NCI-H128 (cell line): ENCODE results near the gene TAF1.
"Not testable (repeated sequence)": the region's sequence is repeated elsewhere in the genome, so short reads cannot be mapped to it uniquely, and the experiment has no call there.

ENCODE experiments used
- DNase-seq: peaks from one replicate; lab custom pipeline; 2025; ENCODE audit not compliant: unreplicated experiment; lab: John Stamatoyannopoulos, UW

The TAF1 gene

DNA sequence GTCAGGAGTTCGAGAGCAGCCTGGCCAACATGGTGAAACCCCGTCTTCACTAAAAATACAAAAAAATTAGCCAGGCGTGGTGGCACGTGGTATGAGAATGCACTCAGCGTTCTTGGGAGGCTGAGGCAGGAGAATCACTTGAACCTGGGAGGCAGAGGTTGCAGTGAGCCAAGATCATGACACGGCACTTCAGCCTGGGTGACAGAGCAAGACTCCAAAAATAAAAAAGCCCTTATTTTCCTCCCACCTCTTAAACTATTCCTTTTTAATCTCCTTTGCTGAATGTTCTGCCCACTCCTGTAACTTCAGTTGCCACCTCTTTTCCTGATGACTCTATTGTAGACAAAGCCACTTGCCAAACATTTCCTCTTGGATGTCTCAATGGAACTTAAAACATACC, 72.6 kb downstream of the TAF1 start:
- no peak for DNase-seq

DNA sequence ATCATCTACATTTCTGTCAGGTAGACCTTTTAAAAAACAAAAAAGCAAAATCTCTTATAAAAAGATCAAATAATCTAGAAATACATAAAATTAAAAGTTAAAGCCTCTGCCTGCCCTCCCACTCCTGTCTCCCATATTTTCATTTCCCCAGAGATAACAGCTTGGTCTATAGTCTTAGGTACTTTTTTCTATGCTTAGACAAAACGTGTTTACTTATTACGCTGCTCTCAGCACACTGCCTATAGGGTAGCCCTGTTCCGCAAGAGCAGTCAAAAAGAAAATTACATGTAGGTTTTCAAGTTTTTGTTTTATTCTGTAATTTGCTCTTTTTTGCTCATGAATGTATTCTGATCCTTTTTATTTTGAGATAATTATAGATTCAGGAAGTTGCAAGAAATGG, 73.3 kb downstream of the TAF1 start:
- no peak for DNase-seq

DNA sequence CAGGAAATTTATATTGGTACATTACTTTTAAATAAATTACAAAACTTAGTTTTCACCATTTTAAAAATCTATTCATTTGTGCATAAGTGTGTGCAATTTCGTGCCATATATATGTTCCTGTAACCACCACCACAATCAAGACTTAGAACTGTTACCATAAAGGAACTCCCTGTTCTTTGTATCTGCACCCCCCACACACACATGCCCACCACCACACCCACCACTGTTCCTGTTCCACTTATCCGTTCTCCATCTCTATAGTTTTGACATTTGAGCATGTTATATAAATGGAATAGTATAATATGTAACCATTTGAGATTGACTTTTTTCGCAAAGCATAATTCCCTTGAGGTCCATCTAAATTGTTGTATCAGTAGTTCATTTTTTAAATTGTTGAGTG, 73.7 kb downstream of the TAF1 start:
- no peak for DNase-seq

DNA sequence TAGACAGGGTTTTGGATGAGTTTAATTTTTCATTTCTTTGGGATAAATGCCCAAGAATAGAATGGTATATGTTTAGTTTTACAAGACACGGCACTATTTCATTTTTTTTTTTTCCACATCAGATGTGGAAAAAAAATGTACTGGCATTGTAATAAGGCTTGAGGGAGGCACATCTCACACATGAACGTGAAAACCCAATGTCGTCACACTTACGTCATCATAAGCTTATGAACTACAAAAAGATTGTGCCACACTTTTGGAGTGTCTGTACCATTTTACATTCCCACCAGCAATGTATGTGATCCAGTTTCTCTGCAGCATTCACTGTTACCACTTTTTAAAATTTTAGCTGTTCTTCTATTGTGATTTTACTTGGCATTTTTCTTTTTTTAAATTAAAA, 74.2 kb downstream of the TAF1 start:
- no peak for DNase-seq

DNA sequence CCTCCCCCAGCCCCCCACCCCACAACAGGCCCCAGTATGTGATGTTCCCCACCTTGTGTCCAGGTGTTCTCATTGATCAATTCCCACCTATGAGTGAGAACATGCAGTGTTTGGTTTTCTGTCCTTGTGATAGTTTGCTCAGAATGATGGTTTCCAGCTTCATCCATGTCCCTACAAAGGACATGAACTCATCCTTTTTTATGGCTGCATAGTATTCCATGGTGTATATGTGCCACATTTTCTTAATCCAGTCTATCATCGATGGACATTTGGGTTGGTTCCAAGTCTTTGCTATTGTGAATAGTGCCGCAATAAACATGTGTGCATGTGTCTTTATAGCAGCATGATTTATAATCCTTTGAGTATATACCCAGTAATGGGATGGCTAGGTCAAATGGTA, 75.7 kb downstream of the TAF1 start:
- DNase-seq: not testable (repeated sequence)

DNA sequence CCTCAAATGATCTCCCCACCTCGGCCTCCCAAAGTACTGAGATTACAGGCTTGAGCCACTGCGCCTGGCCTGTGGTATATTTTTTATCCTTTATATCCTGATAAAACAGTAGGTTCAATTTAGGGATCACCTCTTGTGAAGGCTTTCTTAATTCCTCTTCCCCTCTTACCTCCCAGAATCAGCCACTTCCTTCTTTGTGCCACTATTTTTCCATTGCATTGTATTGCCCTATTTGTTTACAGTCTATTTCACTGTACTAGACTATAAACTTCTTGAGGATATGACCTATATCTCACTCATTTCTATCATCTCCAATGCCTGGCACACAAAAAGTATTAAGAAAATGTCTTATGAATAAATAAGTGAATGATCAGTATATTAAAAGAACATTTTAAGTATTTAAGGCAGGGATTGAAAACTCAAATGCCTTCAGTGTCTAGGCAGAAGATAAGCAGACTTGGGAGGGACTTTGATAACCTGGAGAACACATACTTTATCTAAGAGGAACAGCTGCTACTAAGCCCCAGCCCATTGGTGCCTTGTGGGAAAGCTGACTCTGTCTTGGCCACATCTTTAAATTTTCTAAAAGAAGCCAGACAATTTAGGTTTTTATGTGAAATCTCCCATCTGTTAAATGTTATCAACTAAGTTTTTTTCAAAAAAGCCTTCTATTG, 84.4 kb downstream of the TAF1 start:
- DNase-seq: no peak

DNA sequence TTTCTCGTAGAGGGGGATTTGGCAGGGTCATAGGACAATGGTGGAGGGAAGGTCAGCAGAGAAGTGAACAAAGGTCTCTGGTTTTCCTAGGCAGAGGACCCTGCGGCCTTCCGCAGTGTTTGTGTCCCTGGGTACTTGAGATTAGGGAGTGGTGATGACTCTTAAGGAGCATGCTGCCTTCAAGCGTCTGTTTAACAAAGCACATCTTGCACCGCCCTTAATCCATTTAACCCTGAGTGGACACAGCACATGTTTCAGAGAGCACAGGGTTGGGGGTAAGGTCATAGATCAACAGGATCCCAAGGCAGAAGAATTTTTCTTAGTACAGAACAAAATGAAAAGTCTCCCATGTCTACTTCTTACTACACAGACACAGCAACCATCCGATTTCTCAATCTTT, 85.4 kb downstream of the TAF1 start:
- DNase-seq: not testable (repeated sequence)

DNA sequence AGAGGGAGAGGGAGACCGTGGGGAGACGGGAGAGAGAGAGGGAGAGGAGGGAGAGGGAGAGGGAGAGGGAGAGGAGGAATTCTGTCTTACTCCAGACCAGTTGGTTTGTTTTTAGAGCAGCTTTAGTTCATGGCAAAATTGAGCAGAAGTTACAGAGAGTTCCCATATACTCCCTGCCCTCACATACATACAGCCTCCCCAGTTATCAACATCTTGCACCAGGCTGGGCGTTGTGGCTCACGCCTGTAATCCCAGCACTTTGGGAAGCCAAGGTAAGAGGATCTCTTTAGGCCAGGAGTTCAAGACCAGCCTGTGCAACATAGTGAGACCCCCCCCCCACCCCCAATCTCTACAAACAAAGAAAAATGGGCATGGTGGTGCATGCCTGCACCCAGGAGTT, 86.9 kb downstream of the TAF1 start:
- DNase-seq: no peak

DNA sequence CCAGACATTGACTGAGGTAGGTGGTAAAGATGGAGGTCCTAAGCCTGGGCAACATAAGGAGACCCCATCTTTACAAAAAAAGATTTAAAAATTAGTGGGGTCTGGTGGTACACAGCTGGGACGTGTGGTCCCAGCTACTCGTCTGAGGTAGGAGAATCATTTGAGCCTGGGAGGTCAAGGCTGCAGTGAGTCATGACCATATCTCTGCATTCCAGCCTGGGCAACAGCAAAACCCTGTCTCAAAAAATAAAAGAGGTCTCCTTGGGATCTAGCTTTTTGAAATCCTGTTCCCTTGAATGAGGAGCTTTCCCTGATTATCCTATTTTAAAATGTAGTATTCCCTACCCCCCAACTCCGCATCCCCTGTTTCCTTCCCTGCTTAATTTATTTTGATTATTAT, 88.1 kb downstream of the TAF1 start:
- no peak for DNase-seq

DNA sequence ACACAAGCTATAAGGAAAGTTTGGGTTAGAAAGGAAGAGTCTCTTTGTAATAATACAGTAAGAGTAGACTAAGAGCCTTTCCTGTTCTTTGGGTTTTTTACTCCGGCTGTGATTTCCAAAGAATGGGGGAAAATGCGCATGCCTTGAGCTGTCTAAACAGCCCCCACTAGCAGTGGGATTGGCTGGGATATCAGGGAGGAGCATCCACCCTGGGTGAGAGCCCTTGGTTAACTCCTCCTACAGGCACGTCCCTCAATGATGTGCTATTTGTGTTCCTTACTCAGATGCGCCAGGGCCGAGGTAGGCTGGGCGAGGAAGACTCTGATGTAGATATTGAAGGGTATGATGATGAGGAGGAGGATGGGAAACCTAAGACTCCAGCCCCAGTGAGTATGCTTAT, 92.7 kb downstream of the TAF1 start:
- DNase-seq: no peak

DNA sequence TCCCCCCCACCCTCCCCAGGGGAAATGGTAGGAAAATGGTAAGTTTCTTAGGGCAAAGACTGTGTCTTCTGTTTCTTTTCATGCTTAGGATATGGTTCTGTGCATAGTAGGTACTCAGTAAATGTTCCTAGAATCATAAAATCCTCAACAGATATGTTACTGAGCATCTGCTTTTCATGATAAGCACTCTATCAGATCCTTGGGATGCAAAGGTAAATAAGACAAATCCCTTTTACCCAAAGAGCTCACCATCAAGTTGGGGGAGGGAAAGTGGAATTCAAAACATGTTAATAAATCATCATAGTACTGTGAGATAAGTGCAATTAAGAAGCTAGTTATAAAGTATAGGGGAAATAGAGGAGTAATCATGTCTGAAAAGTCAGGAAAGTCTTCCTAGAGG, 98.8 kb downstream of the TAF1 start:
- DNase-seq: no peak

DNA sequence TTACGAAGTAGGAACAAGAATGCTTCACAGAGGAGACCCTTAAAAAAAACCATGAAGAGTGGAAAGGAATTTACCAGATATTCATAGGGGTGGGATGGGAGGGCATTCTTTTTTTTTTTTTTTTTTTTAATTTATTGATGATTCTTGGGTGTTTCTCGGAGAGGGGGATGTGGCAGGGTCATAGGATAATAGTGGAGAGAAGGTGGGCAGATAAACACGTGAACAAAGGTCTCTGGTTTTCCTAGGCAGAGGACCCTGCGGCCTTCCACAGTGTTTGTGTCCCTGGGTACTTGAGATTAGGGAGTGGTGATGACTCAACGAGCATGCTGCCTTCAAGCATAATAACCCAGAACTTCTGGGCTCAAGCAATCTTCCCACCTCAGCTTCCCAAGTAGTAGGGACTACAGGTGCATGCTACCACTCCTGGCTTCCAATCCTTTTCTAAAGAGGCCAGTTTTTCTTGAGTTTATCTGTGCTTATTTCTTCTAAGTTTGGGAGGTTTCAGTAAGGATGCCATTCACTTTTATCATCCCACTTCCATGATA, 100.9 kb downstream of the TAF1 start:
- no peak for DNase-seq

DNA sequence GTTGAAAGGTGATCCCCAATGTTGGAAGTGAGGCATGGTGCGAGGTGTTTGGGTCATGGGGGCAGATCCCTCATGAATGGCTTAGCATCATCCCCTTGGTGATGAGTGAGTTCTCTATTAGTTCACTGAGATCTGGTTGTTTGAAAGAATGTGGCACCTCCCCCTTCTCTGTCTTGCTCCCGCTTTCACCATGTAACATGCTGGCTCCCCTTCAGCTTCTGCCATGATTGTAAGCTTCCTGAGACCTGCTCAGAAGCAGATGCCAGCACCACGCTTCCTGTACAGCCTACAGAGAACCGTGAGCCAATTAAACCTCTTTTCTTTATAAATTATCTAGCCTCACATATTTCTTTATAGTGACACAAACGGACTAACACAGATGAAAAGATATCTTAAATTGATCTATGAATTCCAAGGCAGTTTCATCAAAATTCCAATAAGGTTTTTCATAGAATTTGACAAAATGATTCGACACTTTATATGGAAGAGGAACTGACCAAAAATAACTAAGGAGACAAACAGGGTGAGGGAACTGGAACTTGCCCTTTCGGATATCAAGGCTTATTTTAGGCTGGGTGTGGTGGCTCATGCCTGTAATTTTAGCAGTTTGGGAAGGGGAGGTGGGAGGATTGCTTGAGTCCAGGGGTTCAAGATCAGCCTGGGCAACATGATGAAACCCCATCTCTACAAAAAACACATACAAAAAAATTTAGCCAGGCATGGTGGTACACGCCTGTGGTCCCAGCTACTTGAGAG, 109.8 kb downstream of the TAF1 start:
- no peak for DNase-seq

DNA sequence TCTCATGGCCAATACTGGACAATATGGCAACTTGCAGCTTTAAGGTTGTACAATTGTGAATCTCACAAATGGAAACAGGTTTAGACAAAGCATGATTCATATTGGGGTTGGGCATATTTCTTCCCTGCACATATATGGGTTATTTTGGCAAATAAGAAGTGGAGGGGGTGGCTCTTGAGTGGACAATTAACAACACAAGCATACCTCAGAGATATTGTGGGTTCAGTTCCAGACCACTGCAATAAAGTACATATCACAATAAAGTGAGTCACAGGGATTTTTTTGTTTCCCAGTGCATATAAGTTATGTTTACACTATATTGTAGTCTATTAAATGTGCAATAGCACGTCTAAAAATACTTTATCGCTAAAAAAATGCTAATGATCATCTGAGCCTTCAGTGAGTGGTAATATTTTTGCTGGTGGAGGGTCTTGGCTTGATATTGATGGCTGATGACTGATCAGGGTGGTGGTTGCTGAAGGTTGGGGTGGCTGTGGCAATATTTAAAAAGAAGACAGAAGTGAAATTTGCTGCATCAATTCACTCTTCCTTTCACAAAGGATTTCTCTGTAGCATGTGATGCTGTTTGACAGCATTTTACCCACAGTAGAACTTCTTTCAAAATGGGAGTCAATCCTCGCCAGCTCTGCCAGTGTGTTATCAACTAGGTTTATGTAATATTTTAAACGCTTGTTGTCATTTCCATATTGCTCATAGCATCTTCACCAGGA, 116.2 kb downstream of the TAF1 start:
- no peak for DNase-seq

DNA sequence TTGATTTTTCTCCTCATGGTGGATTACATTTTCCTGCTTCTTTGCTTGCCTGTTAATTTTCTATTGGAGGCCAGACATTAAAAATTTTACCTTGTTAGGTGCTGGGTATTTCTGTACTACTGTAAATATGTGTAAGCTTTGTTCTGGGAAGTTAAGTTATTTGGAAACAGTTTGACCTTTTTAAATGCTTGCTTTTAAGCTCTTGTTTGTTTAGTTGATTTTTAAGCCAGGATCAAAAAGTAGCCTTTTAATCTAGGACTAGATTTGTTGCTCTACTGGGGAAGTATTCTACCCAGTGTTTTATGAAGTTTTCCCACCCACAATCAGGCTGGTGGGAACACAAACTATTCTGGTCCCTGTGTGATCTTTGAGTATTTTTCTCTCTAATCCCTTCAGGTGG, 121.7 kb downstream of the TAF1 start:
- no peak for DNase-seq

DNA sequence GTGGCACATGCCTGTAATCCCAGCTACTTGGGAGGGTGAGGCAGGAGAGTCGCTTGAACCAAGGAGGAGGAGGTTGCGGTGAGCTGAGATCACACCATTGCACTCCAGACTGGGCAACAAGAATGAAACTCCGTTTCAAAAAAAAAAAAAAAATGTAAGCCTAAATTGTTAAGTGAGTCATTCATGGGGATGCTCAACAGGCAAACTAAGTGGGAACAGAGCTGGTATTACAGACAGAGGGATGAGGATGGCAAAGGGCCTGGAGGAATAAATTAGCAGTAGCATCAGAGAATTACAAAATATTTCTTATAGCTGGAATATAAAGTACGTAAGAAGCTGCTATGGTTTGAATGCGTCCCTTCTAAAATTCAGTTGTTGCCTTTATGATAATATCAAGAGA, 123.4 kb downstream of the TAF1 start:
- DNase-seq: no peak

DNA sequence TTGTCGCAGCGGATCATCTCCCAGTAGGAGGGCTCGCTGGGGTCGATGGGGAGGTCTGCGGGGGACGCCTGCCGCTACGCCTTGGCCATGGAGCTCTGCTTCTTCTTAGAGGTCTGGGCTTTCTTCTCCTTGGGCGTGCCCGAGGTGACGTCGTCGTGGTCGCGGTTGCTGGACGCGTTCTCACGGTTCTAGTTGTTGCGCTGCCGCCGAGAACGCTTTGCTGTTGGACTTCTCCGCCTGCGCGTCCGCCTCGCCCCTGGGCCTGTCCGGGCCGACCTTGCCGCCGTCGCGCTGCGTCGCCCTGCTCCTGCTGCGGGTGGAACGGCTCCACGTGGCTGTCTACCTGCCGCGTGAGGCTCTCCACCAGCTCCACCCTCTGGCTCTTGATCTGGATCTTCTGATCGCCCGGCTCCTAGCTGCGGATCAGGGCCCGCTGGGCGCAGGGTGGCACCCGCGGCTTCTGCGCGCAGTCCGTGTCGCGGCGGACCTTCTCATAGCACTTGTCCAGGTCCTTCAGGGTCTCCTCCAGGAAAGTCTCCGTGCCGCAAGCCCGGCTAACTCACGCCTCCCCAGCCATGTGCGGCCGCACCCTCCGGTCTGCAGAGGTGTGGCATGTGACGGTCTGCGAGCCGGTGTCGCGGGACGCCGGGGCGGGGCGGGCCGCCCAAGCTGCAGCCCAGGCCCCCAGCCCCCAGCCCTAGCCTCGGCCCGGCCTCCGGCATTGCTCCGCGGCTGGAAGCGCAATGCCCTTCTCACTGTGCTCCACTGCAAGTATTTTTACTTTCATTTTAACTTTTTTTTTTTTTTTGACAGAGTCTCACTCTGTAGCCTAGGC, 126.3 kb downstream of the TAF1 start:
- DNase-seq: no peak

DNA sequence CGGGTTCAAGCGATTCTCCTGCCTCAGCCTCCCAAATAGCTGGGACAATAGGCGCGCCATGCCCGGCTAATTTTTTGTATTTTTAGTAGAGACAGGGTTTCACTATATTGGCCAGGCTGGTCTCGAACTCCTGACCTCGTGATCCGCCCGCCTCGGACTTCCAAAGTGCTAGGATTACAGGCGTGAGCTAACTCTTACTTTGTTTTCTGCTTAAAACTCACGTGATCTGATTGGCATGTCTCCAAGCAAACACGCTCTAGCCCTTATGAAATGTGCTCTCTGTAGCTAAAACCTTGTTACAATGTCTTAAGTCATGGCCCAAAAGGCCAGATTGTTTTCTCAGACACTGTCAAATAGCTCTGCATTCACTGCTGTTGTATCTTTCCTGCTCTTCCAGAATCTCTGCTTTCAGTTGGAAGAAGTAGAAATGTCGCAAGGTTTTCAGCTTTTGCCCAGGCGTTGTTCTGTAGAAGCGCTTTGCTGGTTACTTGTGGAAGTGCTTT, 127.0 kb downstream of the TAF1 start:
- DNase-seq: no peak

DNA sequence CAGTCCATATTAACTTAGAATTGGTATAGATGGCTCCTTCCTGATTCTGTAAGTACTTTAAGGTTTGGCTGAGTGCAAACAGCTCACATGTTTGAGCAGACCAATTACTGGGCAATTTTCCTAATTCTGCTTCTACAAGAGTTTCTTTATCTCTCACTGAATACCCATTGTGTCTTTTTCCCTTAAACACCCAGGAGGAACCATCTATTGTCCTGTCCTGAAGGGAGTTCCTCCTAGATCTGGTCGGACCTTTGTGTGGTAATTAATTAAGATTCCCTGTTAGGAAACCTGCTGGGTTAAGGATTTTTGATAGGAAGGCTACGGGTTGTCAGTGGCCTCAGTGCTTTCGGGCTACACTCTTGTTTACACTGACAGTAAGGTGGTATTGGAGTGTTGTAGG, 129.8 kb downstream of the TAF1 start:
- DNase-seq: not testable (repeated sequence)

DNA sequence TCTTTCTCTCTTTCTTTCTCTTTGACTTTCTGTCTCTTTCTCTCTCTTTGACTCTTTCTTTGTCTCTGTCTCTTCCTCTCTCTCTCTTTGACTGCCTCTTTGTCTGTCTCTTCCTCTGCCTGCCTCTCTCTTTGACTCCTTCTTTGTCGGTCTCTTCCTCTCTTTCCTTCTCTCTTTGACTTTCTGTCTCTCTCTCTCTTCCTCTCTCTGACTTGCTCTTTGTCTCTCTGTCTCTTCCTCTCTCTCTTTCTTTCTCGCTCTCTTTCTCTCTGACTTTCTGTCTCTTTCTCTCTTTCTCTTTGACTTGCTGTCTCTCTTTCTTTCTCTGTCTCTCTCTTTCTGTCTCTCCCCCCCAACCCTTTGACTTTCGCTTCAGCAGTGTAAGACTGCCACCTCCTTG, 130.3 kb downstream of the TAF1 start:
- DNase-seq: no peak

DNA sequence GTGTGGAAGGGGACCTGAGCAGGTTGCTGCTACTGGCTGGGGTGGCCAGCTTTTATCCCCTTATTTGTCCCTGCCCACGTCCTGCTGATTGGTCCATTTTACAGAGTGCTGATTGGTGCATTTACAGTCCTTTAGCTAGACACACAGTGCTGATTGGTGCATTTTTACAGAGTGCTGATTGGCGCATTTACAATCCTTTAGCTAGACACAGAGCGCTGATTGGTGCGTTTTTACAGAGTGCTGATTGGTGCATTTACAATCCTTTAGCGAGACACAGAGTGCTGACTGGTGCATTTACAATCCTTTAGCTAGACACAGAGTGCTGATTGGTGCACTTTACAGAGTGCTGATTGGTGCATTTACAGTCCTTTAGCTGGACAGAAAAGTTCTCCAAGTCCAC, 135.9 kb downstream of the TAF1 start:
- not testable (repeated sequence) for DNase-seq
